ENCODE measurements around the gene TMEM50B. TPM values are rescaled to one million over a fixed set of nuclear protein-coding genes. Genes with fewer than 3 reads are reported as not detected.

The TMEM50B gene
- total RNA-seq, 1 donor from 2014 or later: 39.5 TPM

GRCh38 chr21:33488936-33489335 is 9.2 kb upstream of the TMEM50B start:
- H3K36me3 Mint-ChIP-seq: peaks cover 7% of the 10 kb centered on the region
- TF ChIP-seq CTCF (IDR thresholded peaks at IDR 0.05; ENCODE audit: unreplicated experiment): no peak
- H3K27ac Mint-ChIP-seq: no peak overlapping the region
- no peak for DNase-seq (ENCODE audit: low spot score in 2 of 2, unreplicated experiment in 2 of 2)
- no peaks in the 10 kb centered on the region for H3K9me3 Mint-ChIP-seq
- H3K4me1 Mint-ChIP-seq: peaks cover 9% of the 10 kb centered on the region
- H3K4me3 Mint-ChIP-seq: no peak overlapping the region
- H3K27me3 Mint-ChIP-seq (ENCODE audit: low read depth): no peaks in the 10 kb centered on the region

DNA sequence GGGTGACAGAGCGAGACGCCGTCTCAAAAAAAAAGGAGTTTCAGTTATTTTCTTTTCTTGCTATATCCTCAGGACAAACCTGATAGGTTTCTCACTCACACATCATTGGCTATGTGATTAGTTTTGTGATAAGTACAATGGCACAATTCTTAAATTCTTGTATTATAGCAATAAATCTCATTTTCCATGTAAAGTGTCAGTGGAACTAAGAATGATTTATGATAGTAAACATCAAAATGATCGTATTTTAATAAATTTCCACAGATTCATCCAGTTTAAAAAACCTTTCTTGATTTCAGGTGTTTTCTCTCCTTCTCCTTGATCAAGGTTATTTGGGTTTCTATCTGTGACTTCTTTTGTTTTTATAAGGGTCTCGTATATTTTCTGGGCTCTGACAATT is 8.2 kb upstream of the TMEM50B start:
- no peak overlapping the region for H3K27ac Mint-ChIP-seq
- H3K27me3 Mint-ChIP-seq (ENCODE audit: low read depth): no peaks in the 10 kb centered on the region
- no peak for TF ChIP-seq CTCF (IDR thresholded peaks at IDR 0.05; ENCODE audit: unreplicated experiment)
- H3K36me3 Mint-ChIP-seq: peaks cover 7% of the 10 kb centered on the region
- no peak overlapping the region for H3K4me3 Mint-ChIP-seq
- peaks cover 9% of the 10 kb centered on the region for H3K4me1 Mint-ChIP-seq
- H3K9me3 Mint-ChIP-seq: no peaks in the 10 kb centered on the region
- no peak for DNase-seq (ENCODE audit: low spot score in 2 of 2, unreplicated experiment in 2 of 2)

DNA sequence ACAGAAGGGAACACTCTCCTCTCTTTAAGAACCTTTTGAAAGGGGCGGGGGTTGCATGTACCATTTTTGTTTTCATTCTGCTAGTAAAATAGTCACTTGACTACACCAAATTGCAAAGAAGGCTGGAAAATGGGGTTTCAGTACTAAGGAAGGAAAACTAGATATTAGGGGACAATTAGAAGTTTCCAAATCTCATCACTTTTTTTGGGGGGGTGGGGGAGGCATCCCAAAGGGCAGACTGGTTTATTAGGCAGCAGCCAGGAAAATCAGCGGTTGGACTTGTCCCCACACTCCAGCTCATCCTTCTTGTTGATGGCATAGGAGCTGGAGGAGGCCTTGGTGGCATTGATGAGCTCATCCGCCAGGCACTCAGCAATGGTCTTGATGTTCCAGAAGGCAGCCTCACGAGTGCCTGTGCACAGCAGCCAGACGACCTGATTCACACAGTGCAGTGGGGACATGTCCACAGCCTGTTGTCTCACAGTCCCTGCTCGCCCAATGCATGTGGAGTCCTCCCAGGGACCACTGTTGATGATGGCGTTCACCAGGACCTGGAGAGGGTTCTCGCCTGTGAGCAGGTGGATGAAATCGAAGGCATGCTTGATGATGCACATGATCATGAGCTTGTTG is 1.7 kb upstream of the TMEM50B start:
- Mint-ChIP-seq H3K27me3 (ENCODE audit: low read depth) (no peaks in the 10 kb centered on the region), H3K4me1 (peaks cover 11% of the 10 kb centered on the region), H3K9me3 (no peaks in the 10 kb centered on the region), H3K36me3 (no peaks in the 10 kb centered on the region), H3K4me3 (peak overlapping the region; percentile 92), H3K27ac (no peak overlapping the region)
- no peak for TF ChIP-seq CTCF (IDR thresholded peaks at IDR 0.05; ENCODE audit: unreplicated experiment)
- DNase-seq (ENCODE audit: low spot score in 2 of 2, unreplicated experiment in 2 of 2): no peak

DNA sequence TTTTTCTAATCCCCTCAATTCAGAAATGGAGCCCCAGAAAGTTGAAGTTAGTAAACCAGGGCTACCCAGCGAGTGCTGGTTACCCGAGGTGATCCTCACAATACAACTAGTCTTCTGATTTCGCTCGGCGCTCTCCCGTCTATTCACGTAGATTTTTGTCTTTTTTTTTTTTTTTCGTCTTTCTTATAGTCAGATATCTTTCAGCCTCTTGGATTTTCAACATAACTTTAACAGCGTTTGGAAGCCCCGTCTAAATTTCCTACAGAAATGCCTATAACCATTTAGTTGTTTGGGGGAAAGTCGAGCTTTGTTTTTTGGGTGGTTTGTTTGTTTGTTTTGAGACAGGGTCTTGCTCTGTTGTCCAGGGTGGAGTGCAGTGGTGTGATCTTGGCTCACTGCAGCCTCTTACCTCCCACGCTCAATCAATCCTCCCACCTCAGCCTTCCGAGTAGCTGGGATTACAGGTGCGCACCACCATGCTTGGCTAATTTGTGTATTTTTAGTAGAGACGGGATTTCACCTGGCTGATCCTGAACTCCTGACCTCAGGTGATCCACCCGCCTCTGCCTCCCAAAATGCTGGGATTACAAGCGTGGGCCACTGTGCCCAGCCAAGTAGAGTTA is 818 bp upstream of the TMEM50B start:
- peaks cover 11% of the 10 kb centered on the region for H3K4me1 Mint-ChIP-seq

GRCh38 chr21:33478935-33479678 is 667 bp downstream of the TMEM50B start:
- H3K27ac Mint-ChIP-seq: peak overlapping the region; percentile 96
- no peaks in the 10 kb centered on the region for H3K9me3 Mint-ChIP-seq

More for the DNA sequence above, 818 bp upstream of the TMEM50B start:
- Mint-ChIP-seq H3K27ac (peak overlapping the region; percentile 98), H3K27me3 (ENCODE audit: low read depth) (no peaks in the 10 kb centered on the region), H3K4me3 (peak overlapping the region; percentile 92), H3K36me3 (no peaks in the 10 kb centered on the region), H3K9me3 (no peaks in the 10 kb centered on the region)
- no peak for DNase-seq (ENCODE audit: low spot score in 2 of 2, unreplicated experiment in 2 of 2)
- TF ChIP-seq CTCF (IDR thresholded peaks at IDR 0.05; ENCODE audit: unreplicated experiment): no peak

More at GRCh38 chr21:33478935-33479678, 667 bp downstream of the TMEM50B start:
- Mint-ChIP-seq H3K36me3 (no peaks in the 10 kb centered on the region), H3K4me3 (peak overlapping the region; percentile 81), H3K27me3 (ENCODE audit: low read depth) (no peaks in the 10 kb centered on the region), H3K4me1 (peaks cover 11% of the 10 kb centered on the region)
- no peak for TF ChIP-seq CTCF (IDR thresholded peaks at IDR 0.05; ENCODE audit: unreplicated experiment)
- DNase-seq (ENCODE audit: low spot score in 2 of 2, unreplicated experiment in 2 of 2): peak; percentile 23 to 57

All from mesothelial cell of epicardium (in vitro differentiated cells).